GM19328 (cell line): ENCODE measurements around the gene PCNX1.
"Not testable (repeated sequence)": the region's sequence is repeated elsewhere in the genome, so short reads cannot be mapped to it uniquely, and the experiment has no call there.

Experiments used
- ATAC-seq: cut with Tn5 transposase; IDR thresholded peaks from one replicate; pipeline ENCODE4 v1.9.1; 2021; ENCODE audit warnings: mild to moderate bottlenecking, moderate library complexity; ENCODE audit not compliant: unreplicated experiment

PCNX1 gene

GRCh38 chr14:71141701-71142374, 234.6 kb downstream of the PCNX1 start:
- no peak for ATAC-seq

- ATAC-seq, result no peak
Observed at GRCh38 chr14:71142375-71143038, 235.2 kb downstream of the PCNX1 start.

- no peak for ATAC-seq
Observed at GRCh38 chr14:71143381-71144290, 236.4 kb downstream of the PCNX1 start.

GRCh38 chr14:71147335-71147734, 240.1 kb downstream of the PCNX1 start:
- ATAC-seq, result not testable (repeated sequence)

- no peak for ATAC-seq
Observed at GRCh38 chr14:71148627-71149026, 241.4 kb downstream of the PCNX1 start.

- no peak for ATAC-seq
Observed at GRCh38 chr14:71150737-71151136, 243.5 kb downstream of the PCNX1 start.

GRCh38 chr14:71155743-71156142, 248.5 kb downstream of the PCNX1 start:
- no peak for ATAC-seq

GRCh38 chr14:71163050-71163841, 256.0 kb downstream of the PCNX1 start:
- ATAC-seq, result no peak

GRCh38 chr14:71163842-71164629, 256.8 kb downstream of the PCNX1 start:
- no peak for ATAC-seq
